IMR-90 (cell line): Measurements from ENCODE around the gene DICER1. TPM values are rescaled to one million over a fixed set of nuclear protein-coding genes. Genes with fewer than 3 reads are reported as not detected.
"Not testable (repeated sequence)": the region's sequence is repeated elsewhere in the genome, so short reads cannot be mapped to it uniquely, and the experiment has no call there.

Source experiments
- ATAC-seq: fragments of 200-7000 bp; cut with Tn5 transposase; 2 replicates; pipeline ENCODE4 v1.9.1; 2020; ENCODE audit warnings: low read depth, mild to moderate bottlenecking, moderate library complexity
- BruUV-seq: library from RNA; stranded (reverse); fragments of 400-500 nt; replicated peaks from 2 replicates; lab custom pipeline; 2021; lab: Mats Ljungman, UMichigan
- CTCF ChIA-PET: fragments of 300-600 bp; formaldehyde crosslinking; extraction: SDS; loops from one replicate; lab custom pipeline; 2021; ENCODE audit warnings: antibody characterized with exemption; lab: Yijun Ruan, JAX
- POLR2A ChIA-PET: fragments of 300-600 bp; sonication (Branson Sonifier 250); formaldehyde crosslinking; loops from one replicate; lab custom pipeline; 2022; ENCODE audit warnings: antibody characterized with exemption; ENCODE audit not compliant: unreplicated experiment; lab: Charles Lee
- DNase-seq: peaks from one replicate; pipeline ENCODE4 v3.0.0; 2013
- H2AFZ ChIP-seq: replicated peaks from 2 replicates; pipeline ENCODE3; 2013; ENCODE audit warnings: low read length, mild to moderate bottlenecking; ENCODE audit not compliant: poor library complexity
- H2AK5ac ChIP-seq: 2 replicates; pipeline ENCODE4 v1.6.1; 2013; ENCODE audit warnings: low read depth, low read length, inconsistent platforms
- H2AK9ac ChIP-seq: replicated peaks from 2 replicates; pipeline ENCODE3; 2013; ENCODE audit warnings: mild to moderate bottlenecking, low read depth, low read length, moderate library complexity; ENCODE audit not compliant: poor library complexity
- H2BK120ac ChIP-seq: 2 replicates; pipeline ENCODE4 v1.6.1; 2013; ENCODE audit warnings: low read depth, low read length, inconsistent platforms
- H2BK15ac ChIP-seq: 3 replicates; pipeline ENCODE4 v1.6.1; 2013; ENCODE audit warnings: low read depth, low read length, inconsistent platforms
- H2BK20ac ChIP-seq: 2 replicates; pipeline ENCODE4 v1.6.1; 2013; ENCODE audit warnings: low read depth, mild to moderate bottlenecking, inconsistent platforms, low read length, moderate library complexity
- H2BK5ac ChIP-seq: 2 replicates; pipeline ENCODE4 v1.6.1; 2013; ENCODE audit warnings: mild to moderate bottlenecking, low read depth, low read length, inconsistent platforms; ENCODE audit not compliant: poor library complexity, severe bottlenecking
- H3K14ac ChIP-seq: replicated peaks from 2 replicates; pipeline ENCODE4 v1.6.1; 2013; ENCODE audit warnings: low read depth, low read length, inconsistent platforms
- H3K18ac ChIP-seq: 2 replicates; pipeline ENCODE4 v1.6.1; 2013; ENCODE audit warnings: low read depth, low read length, control low read depth
- H3K23ac ChIP-seq: 2 replicates; pipeline ENCODE4 v1.6.1; 2013; ENCODE audit warnings: low read depth, low read length, inconsistent platforms
- H3K27ac ChIP-seq: 2 replicates; pipeline ENCODE4 v1.5.1; 2013; ENCODE audit warnings: mild to moderate bottlenecking, control low read depth, low read length; ENCODE audit not compliant: insufficient read depth
- H3K27me3 ChIP-seq: 2 replicates; pipeline ENCODE4 v1.6.1; 2013; ENCODE audit warnings: low read length; ENCODE audit not compliant: control insufficient read depth, insufficient read depth
- H3K36me3 ChIP-seq: 2 replicates; pipeline ENCODE4 v1.6.1; 2013; ENCODE audit warnings: low read length, mixed read lengths; ENCODE audit not compliant: control insufficient read depth, insufficient read depth
- H3K4ac ChIP-seq: 2 replicates; pipeline ENCODE4 v1.6.1; 2013; ENCODE audit warnings: low read depth, low read length, inconsistent platforms
- H3K4me1 ChIP-seq: 2 replicates; pipeline ENCODE4 v1.6.1; 2013; ENCODE audit warnings: low read length, mixed read lengths; ENCODE audit not compliant: control insufficient read depth, insufficient read depth
- H3K4me2 ChIP-seq: 2 replicates; pipeline ENCODE4 v1.6.1; 2013; ENCODE audit warnings: low read depth, mild to moderate bottlenecking, control low read depth, low read length, moderate library complexity
- H3K4me3 ChIP-seq: 2 replicates; pipeline ENCODE4 v1.5.1; 2013; ENCODE audit warnings: low read depth, mild to moderate bottlenecking, control low read depth, low read length, moderate library complexity; ENCODE audit not compliant: insufficient read depth
- H3K56ac ChIP-seq: 2 replicates; pipeline ENCODE4 v1.6.1; 2013; ENCODE audit warnings: low read length, inconsistent platforms; ENCODE audit not compliant: insufficient read depth; ENCODE audit errors: extremely low read depth
- H3K79me1 ChIP-seq, 2 experiments: 2 replicates each; pipeline ENCODE4 v1.6.1; 2013; ENCODE audit warnings: low read length in 2 of 2, inconsistent platforms in 1 of 2, low read depth in 1 of 2
- H3K9ac ChIP-seq: 2 replicates; pipeline ENCODE4 v1.6.1; 2013; ENCODE audit warnings: low read depth, low read length, control low read depth
- H3K9me1 ChIP-seq: 2 replicates; pipeline ENCODE4 v1.6.1; 2013; ENCODE audit warnings: low read length, inconsistent platforms; ENCODE audit not compliant: insufficient read depth
- H3K9me3 ChIP-seq: 2 replicates; pipeline ENCODE4 v1.6.1; 2013; ENCODE audit warnings: low read length; ENCODE audit not compliant: control insufficient read depth, insufficient read depth
- H4K20me1 ChIP-seq: 2 replicates; pipeline ENCODE4 v1.6.1; 2013; ENCODE audit warnings: low read length, inconsistent platforms; ENCODE audit not compliant: insufficient read depth
- H4K5ac ChIP-seq: 2 replicates; pipeline ENCODE4 v1.6.1; 2013; ENCODE audit warnings: mild to moderate bottlenecking, low read depth, low read length, control low read depth
- H4K8ac ChIP-seq, 2 experiments: 2 replicates each; pipeline ENCODE4 v1.6.1; 2013; ENCODE audit warnings: low read depth in 2 of 2, low read length in 2 of 2, control low read depth in 1 of 2, inconsistent platforms in 1 of 2
- H4K91ac ChIP-seq: 2 replicates; pipeline ENCODE4 v1.6.1; 2013; ENCODE audit warnings: low read depth, low read length, inconsistent platforms; ENCODE audit not compliant: insufficient read depth
- WGBS, 2 experiments: methylation state at CpG; one replicate each; pipeline versions ENCODE4 v1.1.5 to v1.1.7; 2013; ENCODE audit warnings: missing lambda C conversion rate in 2 of 2; ENCODE audit not compliant: insufficient read length in 1 of 2; ENCODE audit errors: extremely low coverage in 2 of 2; 5-methylcytosine and 5-hydroxymethylcytosine counted together
- dilution Hi-C: fragments of 300-500 bp; cut with HindIII; formaldehyde crosslinking; loops from one replicate; pipeline ENCODE4 v1.14.3; 2018; ENCODE audit warnings: low sequenced_read_pairs; ENCODE audit not compliant: unreplicated experiment
- in situ Hi-C: fragments of 300-500 bp; cut with MboI; formaldehyde crosslinking; loops from 3 replicates; pipeline ENCODE4 v1.14.3; 2019; ENCODE audit warnings: low sequenced_read_pairs, inconsistent platforms, mixed read lengths
- intact Hi-C: fragments of 100-400 bp; cut with micrococcal nuclease; formaldehyde crosslinking; loops from 2 replicates; pipeline ENCODE4 v1.10.0; 2022
- polyA plus RNA-seq, 3 experiments: library from polyadenylated mRNA; depleted of rRNA; stranded (reverse); fragments of >200 nt; gene quantifications; 2 replicates each; pipeline ENCODE4 v1.2.3, GENCODE V29; 2012; ENCODE audit warnings: low replicate concordance in 1 of 3
- total RNA-seq: library from RNA; depleted of rRNA; stranded (reverse); fragments of >200 nt; gene quantifications from 2 replicates; pipeline ENCODE4 v1.2.3, GENCODE V29; 2012

Gene DICER1
- total and polyA plus RNA-seq, 2 of the 4 experiments (the other 2 are of a cell fraction), result 9.7 to 49.5 TPM

GRCh38 chr14:95138455-95138854 lies 18.9 kb downstream of the DICER1 start:
- no CpG with 5 or more reads among the region's 5 CpGs for WGBS, 2 experiments
- ATAC-seq, BruUV-seq, H3K36me3 ChIP-seq, H2BK15ac ChIP-seq, DNase-seq, POLR2A ChIA-PET, H2BK120ac ChIP-seq, H2AK9ac ChIP-seq, H3K4me3 ChIP-seq, intact Hi-C loops, H2AFZ ChIP-seq, H3K27me3 ChIP-seq, dilution Hi-C loops, H3K4ac ChIP-seq, H3K14ac ChIP-seq, H4K5ac ChIP-seq, CTCF ChIA-PET, H2BK20ac ChIP-seq, H2AK5ac ChIP-seq, H2BK5ac ChIP-seq, H4K91ac ChIP-seq, H4K8ac ChIP-seq, H3K56ac ChIP-seq, H3K18ac ChIP-seq, H3K27ac ChIP-seq, H3K23ac ChIP-seq, H3K4me2 ChIP-seq, H3K9me3 ChIP-seq, H3K9ac ChIP-seq: not testable (repeated sequence)
- Histone ChIP-seq H3K79me1 (peaks cover 12 to 49% of the 10 kb centered on the region in 2 experiments), H4K20me1 (peaks cover 15% of the 10 kb centered on the region; the same call in 1 of the 2 replicates), H3K9me1 (peaks cover 10% of the 10 kb centered on the region; the same call in 1 of the 2 replicates), H3K4me1 (peaks cover 15% of the 10 kb centered on the region)
- in situ Hi-C loops, result loop anchor here (25.0 kb wide), 1 partner anchor 374 kb away; the partner anchor contains the start of gene SYNE3
